GM18867 (cell line): ENCODE measurements around the gene NEDD4L.

Source experiments
- ATAC-seq: cut with Tn5 transposase; IDR thresholded peaks from one replicate; pipeline ENCODE4 v1.9.1; 2021; ENCODE audit warnings: mild to moderate bottlenecking, moderate library complexity; ENCODE audit not compliant: unreplicated experiment

NEDD4L gene

DNA sequence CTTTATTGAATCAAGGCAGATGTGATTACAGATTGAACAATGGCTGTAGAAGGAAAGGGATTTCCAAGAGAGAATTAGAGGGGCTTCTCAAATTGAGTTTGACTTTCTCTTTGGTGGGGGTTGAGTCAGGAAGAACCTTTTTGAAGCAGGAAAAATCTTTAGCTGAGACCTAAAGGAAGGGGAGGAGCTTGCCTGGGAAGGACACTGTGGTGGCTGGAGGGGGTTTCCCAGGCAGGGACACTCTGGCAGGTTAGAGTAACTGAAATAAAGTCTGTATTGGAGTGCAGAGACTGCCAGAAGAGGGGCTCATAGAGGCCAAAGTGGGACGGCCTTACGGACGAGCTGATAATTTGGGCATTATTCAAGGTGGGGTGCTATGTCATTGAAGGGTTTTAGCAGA lies 69.3 kb downstream of the NEDD4L start:
- ATAC-seq, result peak; percentile 59

DNA sequence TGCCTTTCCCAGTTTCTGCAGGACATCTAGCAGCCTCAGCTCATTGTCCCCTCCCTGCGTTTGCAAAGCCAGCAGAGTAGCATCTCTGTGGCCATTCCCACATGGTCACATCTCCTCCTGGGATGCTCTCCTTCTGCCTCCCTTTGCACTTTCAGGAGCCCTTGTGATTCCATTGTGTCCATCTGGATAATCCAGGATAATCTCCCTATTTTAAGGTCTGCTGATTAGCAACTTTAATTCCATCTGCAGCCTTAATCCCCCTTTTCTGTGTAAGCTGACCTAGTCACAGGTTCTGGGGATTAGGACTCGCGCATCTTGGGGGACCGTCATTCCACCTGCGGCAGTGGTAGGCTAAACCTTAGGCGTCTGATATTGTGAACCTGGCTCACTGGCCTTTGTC lies 70.7 kb downstream of the NEDD4L start:
- no peak for ATAC-seq

DNA sequence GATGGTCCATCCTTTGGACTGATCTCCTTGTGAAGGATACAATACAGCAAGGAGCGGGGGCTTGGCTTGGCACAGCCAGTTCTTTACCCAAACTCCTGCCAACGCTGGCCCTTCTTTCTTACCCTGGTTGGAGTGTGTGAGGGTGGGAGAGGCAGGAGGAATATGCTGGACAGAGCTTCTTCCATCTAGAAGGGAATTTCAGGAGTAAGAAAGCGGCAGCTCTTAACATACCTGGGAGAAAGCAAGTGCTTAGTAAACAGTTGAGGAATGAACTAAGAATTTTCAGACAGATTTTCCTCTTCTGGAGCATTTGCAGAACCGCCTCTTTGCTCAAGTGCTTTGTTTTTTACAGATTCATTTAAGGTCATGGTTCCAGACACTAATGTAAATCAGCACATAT lies 72.8 kb downstream of the NEDD4L start:
- no peak for ATAC-seq

- ATAC-seq, result no peak
These were observed 73.9 kb downstream of the NEDD4L start for GRCh38 chr18:58117786-58118403.

- ATAC-seq, result no peak
These were observed 74.5 kb downstream of the NEDD4L start for GRCh38 chr18:58118536-58118935.

DNA sequence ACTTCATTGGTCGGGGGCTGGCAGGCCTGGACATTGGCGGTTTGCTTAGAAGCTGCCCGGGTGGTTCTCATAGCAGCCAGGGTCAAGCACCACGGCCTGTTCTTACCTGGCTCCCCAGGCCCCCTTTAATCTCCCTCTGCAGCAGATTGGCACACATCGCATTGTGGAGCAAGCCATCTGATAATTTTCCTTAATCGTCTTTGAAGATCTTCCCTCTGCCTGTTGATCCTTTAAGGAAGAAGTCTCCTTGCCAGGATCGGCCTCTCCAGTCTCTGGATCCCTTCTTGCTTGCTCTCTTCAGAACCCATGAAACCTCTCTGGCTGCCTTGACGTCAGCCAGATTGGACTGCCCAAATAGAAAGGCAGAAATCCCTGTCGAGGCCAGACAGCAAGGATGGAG lies 75.8 kb downstream of the NEDD4L start:
- no peak for ATAC-seq

DNA sequence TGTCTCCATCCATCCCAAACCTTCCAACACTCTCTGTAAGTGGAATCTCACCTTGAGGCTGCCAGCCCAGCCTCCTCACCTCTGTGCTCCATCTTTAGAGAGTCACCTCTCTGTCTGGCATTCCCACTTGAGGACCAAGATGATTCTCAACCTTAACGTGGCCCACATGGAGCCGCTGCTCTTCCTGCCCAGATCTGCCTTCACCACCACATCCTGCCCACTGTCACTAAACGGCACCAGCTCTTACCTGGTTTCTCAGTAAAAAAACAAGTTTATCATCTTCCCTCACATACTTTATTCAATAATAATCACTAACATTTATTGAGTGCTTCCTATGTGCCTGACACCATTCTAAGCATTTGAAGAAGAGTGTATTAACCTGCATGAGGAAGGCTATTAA lies 80.4 kb downstream of the NEDD4L start:
- no peak for ATAC-seq

- no peak for ATAC-seq
These were observed 81.2 kb downstream of the NEDD4L start for GRCh38 chr18:58125183-58125582.

DNA sequence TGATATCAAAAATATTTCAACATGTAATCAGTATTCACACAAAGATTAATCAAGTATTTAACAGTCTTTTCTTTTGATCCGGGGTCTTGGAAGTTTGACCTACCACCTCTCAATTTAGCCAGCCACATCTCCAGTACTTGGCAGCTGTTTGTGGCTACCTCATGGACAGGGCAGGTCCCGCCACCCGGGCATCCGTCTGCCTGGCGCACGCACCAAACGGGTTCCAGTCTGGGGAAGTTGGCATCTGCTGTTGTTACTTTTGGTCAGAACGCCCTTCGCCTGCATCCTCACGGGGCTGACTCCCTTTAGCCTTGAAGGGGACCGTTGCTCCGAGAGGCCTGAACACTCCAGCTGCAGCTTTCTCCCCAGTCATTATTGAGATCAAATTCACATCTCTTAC lies 81.7 kb downstream of the NEDD4L start:
- no peak for ATAC-seq

- ATAC-seq, result no peak
These were observed 84.7 kb downstream of the NEDD4L start for GRCh38 chr18:58128381-58129374.

DNA sequence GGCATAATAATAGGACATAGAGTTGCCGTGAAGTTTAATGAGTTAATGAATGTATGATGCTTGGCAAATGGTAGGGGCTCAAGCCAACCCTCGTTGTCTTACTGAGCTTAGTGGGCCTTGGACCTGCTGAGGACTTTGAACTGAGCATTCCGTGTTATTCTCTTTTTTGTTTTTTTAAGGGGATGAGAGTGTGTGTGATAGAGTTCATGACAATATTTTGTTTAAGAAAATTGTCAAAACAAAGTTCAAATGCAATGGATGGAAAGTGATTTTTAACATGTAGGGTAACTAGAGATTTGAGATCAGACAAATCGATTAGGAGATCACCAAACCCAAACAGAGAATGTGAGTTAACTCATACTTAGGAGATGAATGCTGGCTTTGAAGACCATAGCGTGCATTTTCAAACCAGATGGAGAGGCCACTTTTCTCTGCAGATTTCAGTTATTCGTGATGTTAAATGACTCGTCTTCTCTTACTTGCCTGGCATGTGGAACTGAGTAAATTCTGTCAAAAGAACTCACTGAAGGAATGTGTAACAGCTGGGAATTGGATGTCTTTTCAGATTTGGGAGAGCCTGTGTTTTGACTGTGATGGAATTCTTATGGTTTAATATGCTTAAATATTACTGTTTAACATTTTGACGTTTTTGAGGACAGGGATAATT lies 88.7 kb downstream of the NEDD4L start:
- ATAC-seq, result no peak

DNA sequence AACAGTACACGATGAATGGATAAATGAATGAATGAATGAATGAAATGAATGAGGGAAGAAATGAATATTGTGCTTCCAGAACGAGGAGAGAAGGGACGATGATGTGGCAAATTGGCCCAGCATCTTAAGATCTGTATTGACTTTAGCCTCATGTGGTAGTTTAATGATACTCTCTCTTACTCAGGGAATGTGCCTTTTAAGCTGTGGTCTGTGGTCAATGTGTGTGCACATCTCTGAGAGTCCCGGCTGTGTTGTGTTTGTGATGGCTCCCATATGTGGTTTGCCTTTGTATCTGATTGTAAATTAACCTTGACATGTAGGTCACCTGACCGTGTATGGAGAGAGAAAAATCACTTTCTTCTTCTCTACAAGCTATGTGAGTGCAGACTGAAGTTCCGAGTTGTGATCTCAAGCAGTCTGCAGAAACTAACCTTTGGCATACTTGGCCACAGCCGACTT lies 91.2 kb downstream of the NEDD4L start:
- ATAC-seq, result peak; percentile 50

GRCh38 chr18:58135701-58136331 lies 91.8 kb downstream of the NEDD4L start:
- peak; percentile 78 for ATAC-seq

- no peak for ATAC-seq
These were observed 92.9 kb downstream of the NEDD4L start for GRCh38 chr18:58136879-58137278.

GRCh38 chr18:58139459-58140386 lies 95.7 kb downstream of the NEDD4L start:
- no peak for ATAC-seq

GRCh38 chr18:58140387-58141325 lies 96.6 kb downstream of the NEDD4L start:
- no peak for ATAC-seq

DNA sequence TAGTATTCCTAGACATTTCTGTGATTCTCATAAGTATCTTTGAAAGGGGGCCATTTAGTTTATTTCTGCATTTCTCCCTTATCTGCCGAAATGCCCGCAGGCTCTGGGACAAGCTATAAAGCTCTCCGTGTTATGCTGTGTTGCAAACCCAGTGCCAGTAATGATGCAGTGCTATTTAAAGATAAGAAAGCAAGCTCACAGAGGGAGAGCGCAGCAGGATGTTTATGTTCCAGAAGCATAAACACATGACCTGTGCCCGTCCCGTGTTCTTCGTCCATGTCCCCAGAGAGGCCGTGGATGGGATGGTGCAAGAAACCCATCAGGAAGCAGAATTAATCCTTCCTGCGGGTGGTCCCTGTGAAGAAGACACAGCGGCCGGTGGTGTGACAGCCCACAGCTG lies 99.4 kb downstream of the NEDD4L start:
- no peak for ATAC-seq

DNA sequence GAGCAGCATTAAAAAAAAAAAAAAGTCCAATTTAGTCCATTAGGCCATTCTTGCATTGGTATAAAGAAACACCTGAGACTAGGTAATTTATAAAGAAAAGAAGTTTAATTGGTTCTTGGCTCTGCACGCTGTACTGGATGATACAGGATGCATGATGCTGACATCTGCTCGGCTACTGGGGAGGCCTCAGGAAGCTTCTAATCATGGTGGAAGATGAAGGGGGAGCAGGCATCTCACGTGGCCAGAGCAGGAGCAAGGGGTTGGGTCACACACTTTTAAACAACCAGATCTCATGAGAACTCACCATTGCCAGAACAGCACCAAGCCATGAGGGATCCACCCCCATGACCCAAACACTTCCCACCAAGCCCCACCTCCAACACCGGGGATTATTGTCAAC lies 100.1 kb downstream of the NEDD4L start:
- no peak for ATAC-seq
